RWPE1 (cell line): ENCODE results near the gene GPR139.

Source experiments
- CTCF ChIA-PET: fragments of 350-600 bp; sonication (Branson Sonifier 250); formaldehyde crosslinking; extraction: SDS; loops from one replicate; lab custom pipeline; 2021; lab: Yijun Ruan, JAX
- POLR2A ChIA-PET: fragments of 400-600 bp; formaldehyde crosslinking; extraction: SDS; loops from one replicate; lab custom pipeline; 2020; ENCODE audit warnings: antibody characterized with exemption; ENCODE audit not compliant: low non-redundant PET; lab: Yijun Ruan, JAX
- DNase-seq: peaks from one replicate; pipeline ENCODE4 v3.0.0; 2012; ENCODE audit warnings: low spot score
- H3K27ac ChIP-seq: fragments of 450-650 bp; 2 replicates; pipeline ENCODE4 v1.5.1; 2017
- TF ChIP-seq, protein P1 (sequence below): fragments of 450-650 bp; conservative IDR thresholded peaks from 2 replicates; pipeline ENCODE4 v1.5.1; 2017; ENCODE audit warnings: low read depth, mild to moderate bottlenecking

GPR139 gene

DNA sequence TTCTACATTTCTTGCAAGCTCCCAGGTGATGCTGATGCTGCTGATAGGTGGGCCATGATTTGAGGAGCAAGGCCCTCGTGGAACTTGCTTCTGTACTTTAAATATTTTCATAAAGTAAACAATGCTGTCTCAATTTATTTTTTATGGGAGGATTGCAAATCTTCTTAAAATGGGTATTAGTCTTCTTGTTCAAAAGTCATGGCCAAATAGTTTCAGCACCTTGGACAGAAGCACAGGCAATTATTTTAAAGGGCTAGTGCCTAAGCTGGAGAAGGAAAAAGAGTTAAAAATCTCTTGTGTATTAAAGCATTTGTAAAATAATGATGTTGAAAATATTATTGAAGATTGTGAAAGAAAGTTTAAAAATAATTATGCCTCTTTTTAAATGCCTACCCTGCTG, 50.5 kb downstream of the GPR139 start:
- ChIA-PET POLR2A (no interaction called here), CTCF (no interaction called here)

DNA sequence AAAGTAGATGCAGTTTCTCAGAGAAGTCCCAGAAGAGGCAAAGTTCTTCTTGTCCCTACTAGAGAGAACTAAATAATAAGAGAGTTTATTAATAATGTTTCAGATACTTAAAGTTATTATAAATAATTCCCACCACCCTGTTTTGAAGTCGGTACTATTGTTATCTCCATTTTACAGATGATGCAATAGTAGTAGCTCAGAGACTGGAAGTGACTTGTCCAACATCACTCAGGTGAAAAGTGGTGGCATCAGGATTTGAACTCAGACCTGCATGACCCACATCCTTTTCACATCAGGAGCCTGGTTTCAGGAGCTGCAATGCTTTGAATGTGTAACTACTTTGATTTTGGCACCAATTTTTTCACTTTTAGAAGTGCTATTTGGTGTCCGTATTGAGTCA, 52.7 kb downstream of the GPR139 start:
- DNase-seq, result no peak
- TF ChIP-seq, protein P1, sequence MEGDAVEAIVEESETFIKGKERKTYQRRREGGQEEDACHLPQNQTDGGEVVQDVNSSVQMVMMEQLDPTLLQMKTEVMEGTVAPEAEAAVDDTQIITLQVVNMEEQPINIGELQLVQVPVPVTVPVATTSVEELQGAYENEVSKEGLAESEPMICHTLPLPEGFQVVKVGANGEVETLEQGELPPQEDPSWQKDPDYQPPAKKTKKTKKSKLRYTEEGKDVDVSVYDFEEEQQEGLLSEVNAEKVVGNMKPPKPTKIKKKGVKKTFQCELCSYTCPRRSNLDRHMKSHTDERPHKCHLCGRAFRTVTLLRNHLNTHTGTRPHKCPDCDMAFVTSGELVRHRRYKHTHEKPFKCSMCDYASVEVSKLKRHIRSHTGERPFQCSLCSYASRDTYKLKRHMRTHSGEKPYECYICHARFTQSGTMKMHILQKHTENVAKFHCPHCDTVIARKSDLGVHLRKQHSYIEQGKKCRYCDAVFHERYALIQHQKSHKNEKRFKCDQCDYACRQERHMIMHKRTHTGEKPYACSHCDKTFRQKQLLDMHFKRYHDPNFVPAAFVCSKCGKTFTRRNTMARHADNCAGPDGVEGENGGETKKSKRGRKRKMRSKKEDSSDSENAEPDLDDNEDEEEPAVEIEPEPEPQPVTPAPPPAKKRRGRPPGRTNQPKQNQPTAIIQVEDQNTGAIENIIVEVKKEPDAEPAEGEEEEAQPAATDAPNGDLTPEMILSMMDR, result no peak
- H3K27ac ChIP-seq, result no peak overlapping the region
- ChIA-PET CTCF (no interaction called here), POLR2A (no interaction called here)

More for the DNA sequence above, 50.5 kb downstream of the GPR139 start:
- no peak overlapping the region for H3K27ac ChIP-seq
- TF ChIP-seq, protein P1, result no peak
- DNase-seq, result no peak

DNA sequence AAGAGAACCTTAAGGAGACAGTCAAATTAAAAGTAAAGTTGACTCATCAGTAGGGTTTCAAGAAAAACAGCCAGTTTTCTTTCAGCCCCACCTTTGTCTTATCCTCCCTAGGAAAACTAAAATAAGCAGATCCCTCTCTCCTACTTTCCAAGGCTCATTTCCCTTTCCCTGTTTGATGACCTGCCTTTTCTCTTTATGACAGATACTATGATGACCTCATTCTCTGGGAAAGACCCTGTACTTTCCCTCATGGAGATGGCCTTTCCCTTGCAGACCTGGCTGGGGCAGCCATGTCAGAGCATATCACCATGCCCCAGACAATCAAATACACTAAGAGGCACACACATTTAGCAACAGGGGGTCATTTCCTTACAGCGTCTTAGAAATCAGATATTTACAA, 53.6 kb downstream of the GPR139 start:
- TF ChIP-seq, protein P1, result no peak
- H3K27ac ChIP-seq, result no peak overlapping the region
- POLR2A ChIA-PET, result no interaction called here
- no peak for DNase-seq
- CTCF ChIA-PET, result no interaction called here

DNA sequence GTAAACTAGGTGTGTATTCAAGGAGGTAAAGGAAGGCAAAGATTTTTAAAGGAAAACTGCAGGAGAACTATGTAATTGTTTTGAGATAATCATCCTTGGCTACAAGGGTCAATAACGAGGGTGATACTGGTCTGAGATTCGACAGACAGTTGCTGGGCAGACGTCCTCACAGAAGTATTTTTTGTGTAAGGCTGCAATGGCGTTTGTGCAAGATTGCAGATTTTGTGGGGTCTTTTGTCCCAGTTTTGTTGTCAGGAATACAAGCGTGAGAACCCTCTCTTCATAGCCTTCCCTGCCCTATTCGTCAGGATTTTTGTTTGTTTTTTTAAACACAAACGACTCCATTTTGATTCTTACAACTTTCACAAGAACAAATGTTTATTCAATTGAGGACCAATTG, 57.5 kb downstream of the GPR139 start:
- ChIA-PET CTCF (no interaction called here), POLR2A (no interaction called here)
- TF ChIP-seq, protein P1, result no peak
- DNase-seq, result no peak
- H3K27ac ChIP-seq, result no peak overlapping the region

DNA sequence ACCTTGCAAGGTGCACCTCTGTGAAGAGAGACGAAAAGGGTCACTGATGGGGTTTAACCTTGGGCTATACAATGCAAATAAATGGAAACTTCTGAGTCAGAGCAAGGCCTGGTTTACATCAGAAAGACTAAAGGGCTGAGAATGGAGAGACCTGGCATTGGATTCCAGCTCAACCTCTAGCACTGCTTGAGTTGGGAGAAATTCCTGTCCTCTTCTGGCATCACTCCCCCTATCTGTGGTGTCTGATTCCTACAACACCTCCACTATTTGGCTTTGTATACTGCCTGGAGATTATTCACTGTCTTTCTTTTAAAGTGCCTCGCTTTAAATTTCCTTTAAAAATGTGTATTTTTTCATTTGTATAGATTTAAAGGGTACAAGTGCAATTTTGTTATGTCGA, 68.8 kb downstream of the GPR139 start:
- ChIA-PET POLR2A (no interaction called here), CTCF (no interaction called here)
- H3K27ac ChIP-seq, result no peak overlapping the region
- no peak for DNase-seq
- TF ChIP-seq, protein P1, result no peak

DNA sequence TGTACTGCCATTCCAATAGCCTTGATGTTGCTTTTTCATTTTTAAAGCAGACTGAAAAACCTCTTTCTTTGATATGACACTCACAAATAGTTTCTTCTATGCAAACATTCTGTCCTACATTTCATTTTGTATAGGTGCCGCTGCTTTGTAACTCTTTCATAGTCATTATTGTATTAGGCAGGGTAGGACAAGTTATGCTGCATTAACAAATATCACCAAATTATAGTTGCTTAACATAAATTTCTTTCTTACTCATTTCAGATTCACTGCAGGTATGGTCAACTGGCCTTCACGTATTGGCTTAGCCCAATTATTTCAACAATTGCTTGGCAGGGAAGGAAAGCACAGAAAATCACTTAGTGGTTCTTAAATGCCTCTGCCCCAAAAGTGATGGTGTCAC, 70.8 kb downstream of the GPR139 start:
- no peak overlapping the region for H3K27ac ChIP-seq
- POLR2A ChIA-PET, result no interaction called here
- TF ChIP-seq, protein P1, result no peak
- CTCF ChIA-PET, result no interaction called here
- no peak for DNase-seq
